ENCODE data around the gene PDCD10. TPM values are rescaled to one million over a fixed set of nuclear protein-coding genes. Genes with fewer than 3 reads are reported as not detected.

PDCD10 gene
- total RNA-seq, 1 experiment from 2014 or later = 65.8 TPM

DNA sequence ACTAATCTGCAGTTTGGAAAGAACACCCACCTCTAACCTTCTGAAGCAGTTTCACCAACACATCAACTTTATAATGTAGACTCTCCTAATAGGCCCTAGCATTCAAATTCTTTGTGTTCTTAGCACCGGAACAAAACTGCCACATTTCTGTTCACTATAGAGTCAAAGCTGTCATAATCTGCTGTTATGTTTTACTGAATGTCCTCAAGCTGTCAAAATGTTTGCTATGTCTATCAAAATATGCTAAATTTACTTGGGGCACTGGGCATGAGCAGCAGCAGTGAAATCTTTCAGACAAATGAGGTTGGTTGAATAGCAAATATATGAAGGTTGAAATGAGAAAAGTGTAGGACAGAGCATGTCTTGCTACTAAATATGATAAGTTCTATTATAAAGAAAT, 82.9 kb downstream of the PDCD10 start:
- H3K4me1 Mint-ChIP-seq (ENCODE audit: low read depth, unreplicated experiment) = no peaks in the 10 kb centered on the region
- no peaks in the 10 kb centered on the region for H3K36me3 Mint-ChIP-seq (ENCODE audit: insufficient read depth, unreplicated experiment)
- no peak overlapping the region for H3K4me3 ChIP-seq (ENCODE audit: low read depth, low read length)
- no peaks in the 10 kb centered on the region for H3K4me1 ChIP-seq
- ChIA-PET CTCF (no interaction called here), POLR2A (no interaction called here)
- no peaks in the 10 kb centered on the region for H3K9me3 Mint-ChIP-seq (ENCODE audit: unreplicated experiment)
- no peaks in the 10 kb centered on the region for H3K27me3 ChIP-seq (replicated peaks; ENCODE audit: control insufficient read depth, insufficient read depth, low read length)
- BruUV-seq (replicated peaks) = no TSS peak
- no peaks in the 10 kb centered on the region for H3K9me3 ChIP-seq
- intact Hi-C loops (cut with micrococcal nuclease; ENCODE audit: unreplicated experiment) = no loop called here
- no peak overlapping the region for H3K27ac Mint-ChIP-seq (ENCODE audit: unreplicated experiment)
- TF ChIP-seq, protein P1, sequence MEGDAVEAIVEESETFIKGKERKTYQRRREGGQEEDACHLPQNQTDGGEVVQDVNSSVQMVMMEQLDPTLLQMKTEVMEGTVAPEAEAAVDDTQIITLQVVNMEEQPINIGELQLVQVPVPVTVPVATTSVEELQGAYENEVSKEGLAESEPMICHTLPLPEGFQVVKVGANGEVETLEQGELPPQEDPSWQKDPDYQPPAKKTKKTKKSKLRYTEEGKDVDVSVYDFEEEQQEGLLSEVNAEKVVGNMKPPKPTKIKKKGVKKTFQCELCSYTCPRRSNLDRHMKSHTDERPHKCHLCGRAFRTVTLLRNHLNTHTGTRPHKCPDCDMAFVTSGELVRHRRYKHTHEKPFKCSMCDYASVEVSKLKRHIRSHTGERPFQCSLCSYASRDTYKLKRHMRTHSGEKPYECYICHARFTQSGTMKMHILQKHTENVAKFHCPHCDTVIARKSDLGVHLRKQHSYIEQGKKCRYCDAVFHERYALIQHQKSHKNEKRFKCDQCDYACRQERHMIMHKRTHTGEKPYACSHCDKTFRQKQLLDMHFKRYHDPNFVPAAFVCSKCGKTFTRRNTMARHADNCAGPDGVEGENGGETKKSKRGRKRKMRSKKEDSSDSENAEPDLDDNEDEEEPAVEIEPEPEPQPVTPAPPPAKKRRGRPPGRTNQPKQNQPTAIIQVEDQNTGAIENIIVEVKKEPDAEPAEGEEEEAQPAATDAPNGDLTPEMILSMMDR (IDR thresholded peaks at IDR 0.05; ENCODE audit: insufficient read depth in 1 of 2, low read depth in 1 of 2, low read length in 1 of 2, severe bottlenecking in 1 of 2, unreplicated experiment in 1 of 2) = no peak
- no peak for DNase-seq
- H3K36me3 ChIP-seq (ENCODE audit: control insufficient read depth, insufficient read depth, low read length) = no peaks in the 10 kb centered on the region
- H3K4me3 Mint-ChIP-seq (ENCODE audit: unreplicated experiment) = no peak overlapping the region
- peaks cover 2% of the 10 kb centered on the region for H3K27me3 Mint-ChIP-seq (ENCODE audit: insufficient read depth, unreplicated experiment)

DNA sequence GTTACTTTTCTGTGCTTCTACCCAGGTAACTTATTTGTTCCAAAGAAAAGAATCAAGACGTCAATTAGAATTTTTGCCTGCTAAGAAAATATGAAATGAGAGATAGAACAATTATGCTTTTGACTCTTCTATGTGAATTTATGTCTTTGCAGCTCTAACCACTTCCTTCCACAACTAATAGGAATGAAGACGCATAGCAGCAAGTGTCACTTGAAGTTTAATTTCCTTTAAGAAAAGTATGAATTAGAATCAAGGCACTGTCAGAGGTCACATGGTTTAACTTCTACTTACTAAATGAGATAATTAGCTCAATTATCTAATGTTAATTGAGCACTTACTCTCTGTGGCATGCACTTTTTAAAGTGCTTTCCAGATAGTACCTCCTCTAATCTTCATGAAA, 84.2 kb downstream of the PDCD10 start:
- no peaks in the 10 kb centered on the region for H3K27me3 ChIP-seq (replicated peaks; ENCODE audit: control insufficient read depth, insufficient read depth, low read length)
- no TSS peak for BruUV-seq (replicated peaks)
- TF ChIP-seq, protein P1 (IDR thresholded peaks at IDR 0.05; ENCODE audit: insufficient read depth in 1 of 2, low read depth in 1 of 2, low read length in 1 of 2, severe bottlenecking in 1 of 2, unreplicated experiment in 1 of 2) = no peak
- peaks cover 3% of the 10 kb centered on the region for H3K27me3 Mint-ChIP-seq (ENCODE audit: insufficient read depth, unreplicated experiment)
- H3K36me3 Mint-ChIP-seq (ENCODE audit: insufficient read depth, unreplicated experiment) = no peaks in the 10 kb centered on the region
- intact Hi-C loops (cut with micrococcal nuclease; ENCODE audit: unreplicated experiment) = no loop called here
- CTCF ChIA-PET = no interaction called here
- DNase-seq = no peak
- no peaks in the 10 kb centered on the region for H3K36me3 ChIP-seq (ENCODE audit: control insufficient read depth, insufficient read depth, low read length)
- no peaks in the 10 kb centered on the region for H3K4me1 ChIP-seq
- H3K9me3 ChIP-seq = no peaks in the 10 kb centered on the region
- no peaks in the 10 kb centered on the region for H3K4me1 Mint-ChIP-seq (ENCODE audit: low read depth, unreplicated experiment)
- no peak overlapping the region for H3K27ac Mint-ChIP-seq (ENCODE audit: unreplicated experiment)
- POLR2A ChIA-PET = no interaction called here
- no peak overlapping the region for H3K4me3 Mint-ChIP-seq (ENCODE audit: unreplicated experiment)
- H3K9me3 Mint-ChIP-seq (ENCODE audit: unreplicated experiment) = no peaks in the 10 kb centered on the region
- H3K4me3 ChIP-seq (ENCODE audit: low read depth, low read length) = no peak overlapping the region

DNA sequence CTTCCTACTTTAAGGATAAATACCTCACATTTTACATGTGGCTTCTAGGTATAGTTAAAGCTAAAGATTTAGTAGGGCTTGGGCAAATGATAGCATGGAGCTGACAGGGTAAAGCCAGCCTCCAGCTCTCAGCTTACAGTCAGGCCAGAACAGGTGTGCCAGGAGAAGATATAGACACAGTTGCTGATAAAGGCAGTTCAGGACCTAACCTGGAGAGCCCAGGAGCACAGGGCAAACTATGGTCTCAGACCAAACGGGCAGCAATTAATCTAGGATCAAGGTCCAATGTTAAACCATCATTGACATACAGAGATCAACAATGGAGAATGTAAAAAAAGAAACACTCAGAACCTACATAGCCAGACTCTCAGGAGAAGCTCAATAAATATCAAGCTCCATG, 84.9 kb downstream of the PDCD10 start:
- H3K36me3 Mint-ChIP-seq (ENCODE audit: insufficient read depth, unreplicated experiment) = no peaks in the 10 kb centered on the region
- POLR2A ChIA-PET = no interaction called here
- H3K27ac Mint-ChIP-seq (ENCODE audit: unreplicated experiment) = no peak overlapping the region
- TF ChIP-seq, protein P1 (IDR thresholded peaks at IDR 0.05; ENCODE audit: insufficient read depth in 1 of 2, low read depth in 1 of 2, low read length in 1 of 2, severe bottlenecking in 1 of 2, unreplicated experiment in 1 of 2) = no peak
- no peaks in the 10 kb centered on the region for H3K36me3 ChIP-seq (ENCODE audit: control insufficient read depth, insufficient read depth, low read length)
- no peak for DNase-seq
- CTCF ChIA-PET = no interaction called here
- H3K4me1 ChIP-seq = no peaks in the 10 kb centered on the region
- no peak overlapping the region for H3K4me3 ChIP-seq (ENCODE audit: low read depth, low read length)
- H3K27me3 ChIP-seq (replicated peaks; ENCODE audit: control insufficient read depth, insufficient read depth, low read length) = no peaks in the 10 kb centered on the region
- H3K4me1 Mint-ChIP-seq (ENCODE audit: low read depth, unreplicated experiment) = no peaks in the 10 kb centered on the region
- no peak overlapping the region for H3K4me3 Mint-ChIP-seq (ENCODE audit: unreplicated experiment)
- H3K27me3 Mint-ChIP-seq (ENCODE audit: insufficient read depth, unreplicated experiment) = peaks cover 3% of the 10 kb centered on the region
- BruUV-seq (replicated peaks) = no TSS peak
- intact Hi-C loops (cut with micrococcal nuclease; ENCODE audit: unreplicated experiment) = no loop called here
- H3K9me3 ChIP-seq = no peaks in the 10 kb centered on the region
- H3K9me3 Mint-ChIP-seq (ENCODE audit: unreplicated experiment) = no peaks in the 10 kb centered on the region
